ENCODE measurements around the gene BICRAL.

DNA sequence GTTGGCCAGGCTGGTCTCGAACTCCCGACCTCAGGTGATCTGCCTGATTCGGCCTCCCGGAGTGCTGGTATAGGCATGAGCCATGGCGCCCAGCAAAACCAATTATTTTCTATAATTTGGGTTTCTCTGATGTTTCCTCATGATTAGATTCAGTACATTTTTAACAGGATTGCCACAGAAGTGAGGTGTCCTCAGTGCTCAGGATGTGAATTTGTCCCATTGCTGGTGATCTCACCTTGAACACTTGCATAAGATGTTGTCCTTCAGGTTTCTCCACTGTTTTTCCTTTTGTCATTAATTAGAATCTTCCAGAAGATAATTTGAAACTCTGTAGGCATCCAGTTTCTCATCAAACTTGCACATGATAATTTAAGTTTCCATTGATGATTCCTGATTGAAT is 52.2 kb downstream of the BICRAL start:
- TF ChIP-seq CTCF (IDR thresholded peaks at IDR 0.05): no peak
- TF ChIP-seq NFYB (CRISPR knock-in tag; conservative IDR thresholded peaks at IDR 0.05; ENCODE audit: low read depth): no peak
- TF ChIP-seq E2F1 (CRISPR knock-in tag; IDR thresholded peaks at IDR 0.05): no peak
- TF ChIP-seq, protein P1, sequence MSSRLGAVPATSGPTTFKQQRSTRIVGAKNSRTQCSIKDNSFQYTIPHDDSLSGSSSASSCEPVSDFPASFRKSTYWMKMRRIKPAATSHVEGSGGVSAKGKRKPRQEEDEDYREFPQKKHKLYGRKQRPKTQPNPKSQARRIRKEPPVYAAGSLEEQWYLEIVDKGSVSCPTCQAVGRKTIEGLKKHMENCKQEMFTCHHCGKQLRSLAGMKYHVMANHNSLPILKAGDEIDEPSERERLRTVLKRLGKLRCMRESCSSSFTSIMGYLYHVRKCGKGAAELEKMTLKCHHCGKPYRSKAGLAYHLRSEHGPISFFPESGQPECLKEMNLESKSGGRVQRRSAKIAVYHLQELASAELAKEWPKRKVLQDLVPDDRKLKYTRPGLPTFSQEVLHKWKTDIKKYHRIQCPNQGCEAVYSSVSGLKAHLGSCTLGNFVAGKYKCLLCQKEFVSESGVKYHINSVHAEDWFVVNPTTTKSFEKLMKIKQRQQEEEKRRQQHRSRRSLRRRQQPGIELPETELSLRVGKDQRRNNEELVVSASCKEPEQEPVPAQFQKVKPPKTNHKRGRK (CRISPR knock-in tag; IDR thresholded peaks at IDR 0.05; ENCODE audit: borderline replicate concordance): no peak
- TF ChIP-seq ZNF263 (CRISPR knock-in tag; IDR thresholded peaks at IDR 0.05; ENCODE audit: low read depth): no peak
- no peak for TF ChIP-seq NR3C1 (CRISPR knock-in tag; conservative IDR thresholded peaks at IDR 0.05; ENCODE audit: low read depth)
- TF ChIP-seq ATF3 (CRISPR knock-in tag; conservative IDR thresholded peaks at IDR 0.05): no peak
- TF ChIP-seq ZBTB21 (CRISPR knock-in tag; IDR thresholded peaks at IDR 0.05; ENCODE audit: borderline replicate concordance): no peak
- no peak for TF ChIP-seq ELF4 (CRISPR knock-in tag; IDR thresholded peaks at IDR 0.05; ENCODE audit: low read depth)
- TF ChIP-seq FOXP4 (CRISPR knock-in tag; IDR thresholded peaks at IDR 0.05): no peak

Measured in WTC11 (cell line).